Ascending aorta (tissue), 2 donors: Measurements from ENCODE around the gene LRP5. TPM values are rescaled to one million over a fixed set of nuclear protein-coding genes. Genes with fewer than 3 reads are reported as not detected.

Source experiments
- DNase-seq, 2 donors: peaks; one replicate each; pipeline ENCODE4 v3.0.0-alpha.2; 2019; ENCODE audit warnings: low spot score in 2 of 2
- H3K27ac ChIP-seq, 2 donors: fragments of 200-600 bp; sonication (generic); one replicate each; pipeline ENCODE4 v1.5.1; 2016 to 2017; ENCODE audit warnings: mild to moderate bottlenecking in 1 of 2
- H3K27me3 ChIP-seq: fragments of 200-600 bp; sonication (generic); one replicate; pipeline ENCODE4 v1.5.1; 2017
- H3K36me3 ChIP-seq, 2 donors: fragments of 200-600 bp; sonication (generic); one replicate each; pipeline ENCODE4 v1.5.1; 2016
- H3K4me1 ChIP-seq, 2 donors: fragments of 200-600 bp; sonication (generic); one replicate each; pipeline ENCODE4 v1.5.1; 2016 to 2017; ENCODE audit warnings: mild to moderate bottlenecking in 1 of 2
- H3K4me3 ChIP-seq, 2 donors: fragments of 200-600 bp; sonication (generic); one replicate each; pipeline ENCODE4 v1.5.1; 2016 to 2017; ENCODE audit warnings: mild to moderate bottlenecking in 1 of 2
- H3K9me3 ChIP-seq, 2 donors: fragments of 200-600 bp; sonication (generic); one replicate each; pipeline ENCODE4 v1.5.1; 2016
- CTCF ChIP-seq, 3 experiments: fragments of 200-600 bp in 2 of 3; fragments of 450-650 bp in 1 of 3; sonication (generic) in 2 of 3; IDR thresholded peaks; one replicate each; pipeline ENCODE4 v1.5.1; 2016 to 2019; ENCODE audit warnings: antibody characterized with exemption in 3 of 3, mild to moderate bottlenecking in 1 of 3, moderate library complexity in 1 of 3
- intact Hi-C: fragments of 100-400 bp; cut with DNase I; formaldehyde crosslinking; loops from one replicate; pipeline ENCODE4 v1.15.1; 2023
- total RNA-seq: library from RNA; depleted of rRNA; stranded (reverse); fragments of >200 nt; gene quantifications from one replicate; pipeline ENCODE4 v1.1.0, GENCODE V29; 2016

Gene LRP5
- total RNA-seq, 1 donor from 2014 or later = 130 TPM

DNA sequence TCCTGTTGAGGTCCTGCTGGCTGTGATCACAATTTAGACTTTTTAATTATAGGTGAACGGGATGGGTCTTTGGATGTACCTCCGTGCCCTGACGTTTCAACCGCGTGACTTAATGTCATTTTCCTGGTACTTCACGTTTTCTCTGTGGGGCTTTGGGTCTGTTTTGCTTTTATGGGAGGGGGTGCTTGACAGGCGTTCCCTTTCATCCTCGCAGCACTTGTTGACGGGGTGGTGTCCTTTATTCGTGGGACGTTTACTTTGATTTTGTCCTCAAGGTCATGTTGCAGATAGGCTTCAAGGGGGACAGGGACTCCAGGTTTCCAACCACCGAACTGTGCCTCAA is 149.2 kb downstream of the LRP5 start:
- peak overlapping the region; percentile 92 for H3K27ac ChIP-seq
- peaks cover 6 to 33% of the 10 kb centered on the region in 2 donors for H3K4me1 ChIP-seq
- H3K27me3 ChIP-seq = no peaks in the 10 kb centered on the region
- no peaks in the 10 kb centered on the region for H3K36me3 ChIP-seq
- DNase-seq = peak in 1 of 2 donors; percentile 44
- peak overlapping the region; percentile 71 to 74 for H3K4me3 ChIP-seq
- no peak for TF ChIP-seq CTCF (IDR thresholded peaks at IDR 0.05)
- H3K9me3 ChIP-seq = no peaks in the 10 kb centered on the region
- intact Hi-C loops = loop anchor here (2.0 to 10.0 kb wide), 5 partner anchors 121 to 427 kb away; partner anchors contain the start of genes CHKA, KMT5B, NDUFS8 and TCIRG1

GRCh38 chr11:68463714-68464113 is 151.3 kb downstream of the LRP5 start:
- DNase-seq = no peak
- Histone ChIP-seq H3K4me1 (peaks cover 6 to 45% of the 10 kb centered on the region in 2 donors), H3K27ac (no peak overlapping the region), H3K36me3 (no peaks in the 10 kb centered on the region), H3K27me3 (no peaks in the 10 kb centered on the region), H3K9me3 (no peaks in the 10 kb centered on the region), H3K4me3 (peak overlapping the region in 1 of 2 donors; percentile 74)
- intact Hi-C loops = loop anchor here (10.0 kb wide), 1 partner anchor 429 kb away; the partner anchor contains the start of genes NDUFS8 and TCIRG1
- TF ChIP-seq CTCF (IDR thresholded peaks at IDR 0.05) = no peak

DNA sequence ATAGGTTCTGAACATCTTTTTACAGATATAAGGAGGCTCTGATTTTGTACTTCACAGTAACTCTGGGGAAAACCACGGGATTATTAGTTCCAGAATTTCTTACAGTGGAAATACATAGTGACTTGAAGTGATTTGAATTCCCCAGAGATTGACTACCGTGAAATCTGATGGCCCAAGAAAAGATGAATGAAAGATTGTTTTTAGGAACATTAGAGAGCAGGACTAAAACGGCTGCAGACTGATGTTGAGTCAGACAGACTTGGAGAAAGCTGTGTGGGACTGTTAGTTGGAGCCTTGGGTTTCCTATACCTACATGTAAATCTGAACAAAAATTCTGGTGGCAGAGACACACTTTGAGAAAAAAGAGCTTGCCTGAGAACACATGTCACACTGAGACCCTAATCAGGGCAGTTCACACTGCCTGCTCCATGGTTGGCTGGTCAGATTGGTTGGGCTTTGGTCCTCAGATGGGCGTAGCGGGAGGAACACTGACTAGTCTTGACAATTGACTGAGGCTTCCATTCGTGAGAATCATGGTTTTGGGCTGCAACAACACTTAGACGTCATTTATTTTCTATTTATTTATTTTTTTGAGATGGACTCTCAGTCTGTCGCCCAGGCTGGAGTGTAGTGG is 154.9 kb downstream of the LRP5 start:
- H3K27ac ChIP-seq = no peak overlapping the region
- H3K9me3 ChIP-seq = no peaks in the 10 kb centered on the region
- H3K4me1 ChIP-seq = peaks cover 16 to 67% of the 10 kb centered on the region in 2 donors
- H3K27me3 ChIP-seq = no peaks in the 10 kb centered on the region
- no peaks in the 10 kb centered on the region for H3K36me3 ChIP-seq
- intact Hi-C loops = loop anchor here (10.0 kb wide), 1 partner anchor 433 kb away; the partner anchor contains the start of genes NDUFS8 and TCIRG1
- no peak for TF ChIP-seq CTCF (IDR thresholded peaks at IDR 0.05)
- DNase-seq = no peak
- H3K4me3 ChIP-seq = no peak overlapping the region

- no peaks in the 10 kb centered on the region for H3K9me3 ChIP-seq
- TF ChIP-seq CTCF (IDR thresholded peaks at IDR 0.05) = no peak
Measured at GRCh38 chr11:68468217-68468828, 155.9 kb downstream of the LRP5 start.

GRCh38 chr11:68469122-68469521 is 156.7 kb downstream of the LRP5 start:
- H3K36me3 ChIP-seq = no peaks in the 10 kb centered on the region
- no peaks in the 10 kb centered on the region for H3K27me3 ChIP-seq
- no peaks in the 10 kb centered on the region for H3K9me3 ChIP-seq
- H3K27ac ChIP-seq = no peak overlapping the region
- no peak for DNase-seq
- no peak overlapping the region for H3K4me3 ChIP-seq
- peaks cover 11 to 59% of the 10 kb centered on the region in 2 donors for H3K4me1 ChIP-seq
- intact Hi-C loops = loop anchor here (10.0 kb wide), 1 partner anchor 434 kb away; the partner anchor contains the start of genes NDUFS8 and TCIRG1
- no peak for TF ChIP-seq CTCF (IDR thresholded peaks at IDR 0.05)

More at GRCh38 chr11:68468217-68468828, 155.9 kb downstream of the LRP5 start:
- no peaks in the 10 kb centered on the region for H3K27me3 ChIP-seq
- DNase-seq = no peak
- no peaks in the 10 kb centered on the region for H3K36me3 ChIP-seq
- H3K4me1 ChIP-seq = peaks cover 11 to 62% of the 10 kb centered on the region in 2 donors
- intact Hi-C loops = loop anchor here (10.0 kb wide), 1 partner anchor 434 kb away; the partner anchor contains the start of genes NDUFS8 and TCIRG1
- H3K27ac ChIP-seq = no peak overlapping the region
- H3K4me3 ChIP-seq = no peak overlapping the region
